Measurements from ENCODE around the gene PIK3C2B.

The PIK3C2B gene

GRCh38 chr1:204459706-204460105, 34.9 kb downstream of the PIK3C2B start:
- no peak for TF ChIP-seq CTCF (IDR thresholded peaks at IDR 0.05; ENCODE audit: control insufficient read depth, extremely low read depth, insufficient read depth)
- DNase-seq (ENCODE audit: low read depth): no peak
- no peak overlapping the region for H3K4me3 ChIP-seq (ENCODE audit: low read depth, low read length)

GRCh38 chr1:204457666-204458065, 36.9 kb downstream of the PIK3C2B start:
- DNase-seq (ENCODE audit: low read depth): no peak
- no peak for TF ChIP-seq CTCF (IDR thresholded peaks at IDR 0.05; ENCODE audit: control insufficient read depth, extremely low read depth, insufficient read depth)
- H3K4me3 ChIP-seq (ENCODE audit: low read depth, low read length): no peak overlapping the region

GRCh38 chr1:204456826-204457442, 37.7 kb downstream of the PIK3C2B start:
- H3K4me3 ChIP-seq (ENCODE audit: low read depth, low read length): no peak overlapping the region
- DNase-seq (ENCODE audit: low read depth): no peak
- no peak for TF ChIP-seq CTCF (IDR thresholded peaks at IDR 0.05; ENCODE audit: control insufficient read depth, extremely low read depth, insufficient read depth)

GRCh38 chr1:204455831-204456145, 38.8 kb downstream of the PIK3C2B start:
- no peak for TF ChIP-seq CTCF (IDR thresholded peaks at IDR 0.05; ENCODE audit: control insufficient read depth, extremely low read depth, insufficient read depth)
- no peak overlapping the region for H3K4me3 ChIP-seq (ENCODE audit: low read depth, low read length)
- DNase-seq (ENCODE audit: low read depth): no peak

- no peak overlapping the region for H3K4me3 ChIP-seq (ENCODE audit: low read depth, low read length)
- no peak for TF ChIP-seq CTCF (IDR thresholded peaks at IDR 0.05; ENCODE audit: control insufficient read depth, extremely low read depth, insufficient read depth)
- no peak for DNase-seq (ENCODE audit: low read depth)
These were observed 39.4 kb downstream of the PIK3C2B start for GRCh38 chr1:204455063-204455830.

GRCh38 chr1:204454476-204454875, 40.1 kb downstream of the PIK3C2B start:
- H3K4me3 ChIP-seq (ENCODE audit: low read depth, low read length): no peak overlapping the region
- TF ChIP-seq CTCF (IDR thresholded peaks at IDR 0.05; ENCODE audit: control insufficient read depth, extremely low read depth, insufficient read depth): no peak
- DNase-seq (ENCODE audit: low read depth): no peak
